Lung (tissue), 12 donors: ENCODE data around the gene TRABD2B. TPM values are rescaled to one million over a fixed set of nuclear protein-coding genes. Genes with fewer than 3 reads are reported as not detected.

Experiments used
- ATAC-seq: fragments of 200-7000 bp; cut with Tn5 transposase; one replicate; pipeline ENCODE4 v1.9.1; 2020; ENCODE audit warnings: moderate number of reproducible peaks; ENCODE audit not compliant: insufficient read depth, low FRiP score
- DNase-seq, 3 donors: peaks; one replicate each; pipeline ENCODE4 v3.0.0-alpha.2; 2013 to 2017
- H3K27ac ChIP-seq, 2 donors: one replicate each; pipeline ENCODE4 v1.5.1; 2013; ENCODE audit warnings: mild to moderate bottlenecking in 2 of 2, moderate library complexity in 2 of 2, control low read depth in 1 of 2, inconsistent platforms in 1 of 2, low read depth in 1 of 2, low read length in 1 of 2
- H3K27me3 ChIP-seq, 3 donors: one replicate each; pipeline ENCODE4 v1.5.1; 2013; ENCODE audit warnings: low read length in 2 of 3; ENCODE audit not compliant: control insufficient read depth in 3 of 3, insufficient read depth in 3 of 3
- H3K36me3 ChIP-seq, 4 donors: one replicate each; pipeline ENCODE4 v1.5.1; 2013; ENCODE audit warnings: low read length in 4 of 4, mild to moderate bottlenecking in 1 of 4, moderate library complexity in 1 of 4; ENCODE audit not compliant: control insufficient read depth in 4 of 4, insufficient read depth in 4 of 4
- H3K4me1 ChIP-seq, 5 donors: one replicate each; pipeline ENCODE4 v1.5.1; 2013; ENCODE audit warnings: low read length in 5 of 5, mild to moderate bottlenecking in 2 of 5, moderate library complexity in 1 of 5; ENCODE audit not compliant: control insufficient read depth in 5 of 5, insufficient read depth in 5 of 5
- H3K4me3 ChIP-seq: one replicate; pipeline ENCODE4 v1.5.1; 2013; ENCODE audit warnings: mild to moderate bottlenecking, control low read depth, moderate library complexity
- H3K9ac ChIP-seq, 2 donors: one replicate each; pipeline ENCODE4 v1.5.1; 2013; ENCODE audit warnings: low read length in 2 of 2, control low read depth in 1 of 2; ENCODE audit not compliant: insufficient read depth in 1 of 2
- H3K9me3 ChIP-seq, 4 donors: one replicate each; pipeline ENCODE4 v1.5.1; 2013; ENCODE audit warnings: low read length in 3 of 4, mild to moderate bottlenecking in 1 of 4, moderate library complexity in 1 of 4; ENCODE audit not compliant: control insufficient read depth in 4 of 4, insufficient read depth in 3 of 4
- WGBS, 2 donors: extraction: QIAGEN DNeasy Blood & Tissue Kit; methylation state at CpG; one replicate each; pipeline ENCODE4 v1.1.7; 2013; 5-methylcytosine and 5-hydroxymethylcytosine counted together
- polyA plus RNA-seq, 2 donors: library from polyadenylated mRNA; stranded (reverse); fragments of 200-250 nt; gene quantifications; one replicate each; pipeline ENCODE4 v1.2.1, GENCODE V29; 2013
- total RNA-seq, 2 donors: library from RNA; depleted of rRNA in 1 of 2; stranded (reverse); fragments of >200 nt in 1 of 2; gene quantifications; one replicate each; pipeline ENCODE4 v1.2.1, GENCODE V29; 2014 to 2021
- TF ChIP-seq, protein P1 (sequence below): IDR thresholded peaks from 2 replicates; pipeline ENCODE4 v1.5.1; 2012; ENCODE audit warnings: mild to moderate bottlenecking; ENCODE audit errors: control extremely low read depth, extremely low read depth
- donor health status: control.
- donor health status: control.
- donor health status: Bipolar disorder and iron deficiency.
- donor health status: healthy.
- donor health status: DM: yes; HTN: yes; CAD: no.

Gene TRABD2B
- total and polyA plus RNA-seq, 4 donors = 0.37 to 1.9 (median 0.64) TPM

GRCh38 chr1:47849005-47849521 is 148.1 kb downstream of the TRABD2B start:
- TF ChIP-seq, protein P1, sequence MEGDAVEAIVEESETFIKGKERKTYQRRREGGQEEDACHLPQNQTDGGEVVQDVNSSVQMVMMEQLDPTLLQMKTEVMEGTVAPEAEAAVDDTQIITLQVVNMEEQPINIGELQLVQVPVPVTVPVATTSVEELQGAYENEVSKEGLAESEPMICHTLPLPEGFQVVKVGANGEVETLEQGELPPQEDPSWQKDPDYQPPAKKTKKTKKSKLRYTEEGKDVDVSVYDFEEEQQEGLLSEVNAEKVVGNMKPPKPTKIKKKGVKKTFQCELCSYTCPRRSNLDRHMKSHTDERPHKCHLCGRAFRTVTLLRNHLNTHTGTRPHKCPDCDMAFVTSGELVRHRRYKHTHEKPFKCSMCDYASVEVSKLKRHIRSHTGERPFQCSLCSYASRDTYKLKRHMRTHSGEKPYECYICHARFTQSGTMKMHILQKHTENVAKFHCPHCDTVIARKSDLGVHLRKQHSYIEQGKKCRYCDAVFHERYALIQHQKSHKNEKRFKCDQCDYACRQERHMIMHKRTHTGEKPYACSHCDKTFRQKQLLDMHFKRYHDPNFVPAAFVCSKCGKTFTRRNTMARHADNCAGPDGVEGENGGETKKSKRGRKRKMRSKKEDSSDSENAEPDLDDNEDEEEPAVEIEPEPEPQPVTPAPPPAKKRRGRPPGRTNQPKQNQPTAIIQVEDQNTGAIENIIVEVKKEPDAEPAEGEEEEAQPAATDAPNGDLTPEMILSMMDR = no peak
- Histone ChIP-seq H3K9me3 (no peaks in the 10 kb centered on the region), H3K4me1 (peaks cover 0 to 13% (median 0%) of the 10 kb centered on the region in 5 donors), H3K4me3 (no peak overlapping the region), H3K9ac (no peak overlapping the region), H3K27ac (no peak overlapping the region), H3K36me3 (no peaks in the 10 kb centered on the region), H3K27me3 (no peaks in the 10 kb centered on the region)
- ATAC-seq = no peak
- WGBS, 2 donors = 76 to 86% methylated on average over 4 of the region's 4 CpGs
- DNase-seq = no peak

DNA sequence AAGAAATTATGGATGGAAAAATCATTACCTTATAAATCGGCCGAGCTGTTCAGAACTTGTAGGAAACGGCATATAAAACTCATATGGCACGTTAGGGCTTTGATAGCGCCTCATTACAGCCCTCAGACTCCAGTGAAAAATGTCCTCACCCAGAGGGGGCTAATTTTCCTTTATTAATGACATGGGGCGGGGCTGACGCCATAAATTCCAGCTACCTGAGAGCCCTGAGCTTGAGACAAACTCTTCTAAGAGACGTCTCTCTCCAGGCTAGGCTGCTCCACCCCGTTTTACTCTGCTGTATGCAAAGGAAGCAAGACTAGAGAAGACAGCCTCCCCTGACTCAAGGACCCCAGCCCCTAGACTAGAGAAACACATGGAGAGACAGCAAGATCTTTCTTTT is 149.4 kb downstream of the TRABD2B start:
- WGBS, 2 donors = 88 to 90% methylated on average over 9 of the region's 9 CpGs
- Histone ChIP-seq H3K36me3 (no peaks in the 10 kb centered on the region), H3K4me1 (peaks cover 0 to 14% (median 0%) of the 10 kb centered on the region in 5 donors), H3K9me3 (no peaks in the 10 kb centered on the region), H3K9ac (no peak overlapping the region), H3K27me3 (no peaks in the 10 kb centered on the region), H3K4me3 (no peak overlapping the region), H3K27ac (no peak overlapping the region)
- ATAC-seq (no peak), DNase-seq (no peak)
- TF ChIP-seq, protein P1 = no peak

DNA sequence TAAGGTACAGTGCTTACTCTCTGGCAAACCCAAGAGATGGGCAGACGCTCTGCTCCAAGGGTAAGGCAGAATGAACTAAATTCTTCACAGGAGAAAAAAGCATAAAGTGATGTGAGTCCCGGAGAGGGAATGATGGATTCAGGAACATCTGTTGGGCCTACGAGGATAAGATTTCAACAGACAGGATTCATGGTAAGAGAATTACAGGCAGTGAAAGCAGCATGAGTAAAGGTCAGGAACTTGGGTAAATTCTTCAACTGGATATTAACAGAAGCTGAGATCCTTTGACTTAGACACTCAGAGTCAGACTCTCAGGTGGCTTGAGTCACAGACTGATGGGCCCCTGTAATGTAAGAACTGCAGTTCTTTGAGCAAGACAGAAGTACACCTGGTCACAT is 152.6 kb downstream of the TRABD2B start:
- Histone ChIP-seq H3K4me1 (peaks cover 0 to 13% (median 0%) of the 10 kb centered on the region in 5 donors), H3K9me3 (no peaks in the 10 kb centered on the region), H3K9ac (no peak overlapping the region), H3K27ac (no peak overlapping the region), H3K4me3 (no peak overlapping the region), H3K36me3 (no peaks in the 10 kb centered on the region), H3K27me3 (no peaks in the 10 kb centered on the region)
- WGBS, 2 donors = 93 to 96% methylated on average over 3 of the region's 3 CpGs
- TF ChIP-seq, protein P1 = no peak
- DNase-seq = no peak
- ATAC-seq = no peak
